H1 (cell line): ENCODE measurements around the gene USH2A. TPM values are rescaled to one million over a fixed set of nuclear protein-coding genes. Genes with fewer than 3 reads are reported as not detected.

Experiments used
- CTCF ChIA-PET: fragments of 300-600 bp; sonication (Branson Sonifier 250); formaldehyde crosslinking; loops from one replicate; lab custom pipeline; 2021; ENCODE audit not compliant: partially characterized antibody; lab: Charles Lee
- POLR2A ChIA-PET: fragments of 300-600 bp; sonication (Branson Sonifier 250); formaldehyde crosslinking; loops from one replicate; lab custom pipeline; 2021; ENCODE audit warnings: inconsistent platforms; ENCODE audit not compliant: partially characterized antibody; lab: Charles Lee
- DNase-seq, 2 experiments: peaks; one replicate each; pipeline versions ENCODE4 v3.0.0 to v3.0.0-alpha.2; 2010 to 2022; ENCODE audit warnings: low spot score in 2 of 2, low read depth in 1 of 2, mixed read lengths in 1 of 2
- FAIRE-seq: peaks from 2 replicates; lab custom pipeline; 2011; peaks lifted over from hg19 to GRCh38; lab: Jason Lieb, UNC
- H2AFZ ChIP-seq: 2 replicates; pipeline ENCODE4 v1.8.1; 2012; ENCODE audit warnings: low read length, inconsistent platforms
- H2AK5ac ChIP-seq: 2 replicates; pipeline ENCODE4 v1.6.1; 2013; ENCODE audit warnings: low read depth, low read length
- H2BK120ac ChIP-seq: replicated peaks from 2 replicates; pipeline ENCODE3; 2013; ENCODE audit warnings: low read depth, low read length, inconsistent platforms
- H2BK12ac ChIP-seq: 2 replicates; pipeline ENCODE4 v1.6.1; 2013; ENCODE audit warnings: low read depth, low read length
- H2BK15ac ChIP-seq: 2 replicates; pipeline ENCODE4 v1.6.1; 2013; ENCODE audit warnings: low read length
- H2BK20ac ChIP-seq: 2 replicates; pipeline ENCODE4 v1.6.1; 2013; ENCODE audit warnings: low read length
- H2BK5ac ChIP-seq: 2 replicates; pipeline ENCODE4 v1.6.1; 2013; ENCODE audit warnings: low read depth, low read length
- H3K14ac ChIP-seq: 2 replicates; pipeline ENCODE4 v1.6.1; 2013; ENCODE audit warnings: inconsistent platforms; ENCODE audit not compliant: insufficient read length
- H3K18ac ChIP-seq: 2 replicates; pipeline ENCODE4 v1.6.1; 2013; ENCODE audit warnings: low read length; ENCODE audit errors: extremely low read depth
- H3K23ac ChIP-seq: 2 replicates; pipeline ENCODE4 v1.6.1; 2013; ENCODE audit warnings: inconsistent platforms; ENCODE audit not compliant: insufficient read length
- H3K23me2 ChIP-seq: 2 replicates; pipeline ENCODE4 v1.6.1; 2013; ENCODE audit warnings: low read depth, low read length
- H3K27ac ChIP-seq: 2 replicates; pipeline ENCODE4 v1.6.1; 2011; ENCODE audit warnings: low read depth, low read length, inconsistent platforms
- H3K27me3 ChIP-seq, 4 experiments: replicated peaks in 1 of 4; 1 replicate in 1 of 4; 2 replicates in 3 of 4; pipeline versions ENCODE4 v1.6.1 to v1.8.1; 2011 to 2013; ENCODE audit warnings: low read length in 3 of 4, mild to moderate bottlenecking in 3 of 4, inconsistent platforms in 2 of 4, mixed read lengths in 2 of 4, moderate library complexity in 1 of 4; ENCODE audit not compliant: control insufficient read depth in 3 of 4, insufficient read depth in 3 of 4; ENCODE audit errors: extremely low read depth in 1 of 4
- H3K36me3 ChIP-seq, 4 experiments: 2 replicates each; pipeline versions ENCODE4 v1.6.1 to v1.8.1; 2011 to 2013; ENCODE audit warnings: mild to moderate bottlenecking in 4 of 4, low read length in 3 of 4, moderate library complexity in 2 of 4, control low read depth in 1 of 4, inconsistent platforms in 1 of 4; ENCODE audit not compliant: insufficient read depth in 4 of 4, control insufficient read depth in 2 of 4
- H3K4ac ChIP-seq: replicated peaks from 2 replicates; pipeline ENCODE3; 2013; ENCODE audit warnings: low read length, low read depth, mixed read lengths, inconsistent platforms; ENCODE audit not compliant: insufficient read length
- H3K4me1 ChIP-seq, 4 experiments: replicated peaks in 1 of 4; 1 replicate in 1 of 4; 2 replicates in 3 of 4; pipeline versions ENCODE4 v1.6.1 to v1.8.1; 2011 to 2013; ENCODE audit warnings: low read length in 3 of 4, inconsistent platforms in 2 of 4, mixed read lengths in 1 of 4; ENCODE audit not compliant: insufficient read depth in 4 of 4, control insufficient read depth in 3 of 4
- H3K4me2 ChIP-seq, 2 experiments: 2 replicates each; pipeline versions ENCODE4 v1.6.1 to v1.8.1; 2011 to 2013; ENCODE audit warnings: low read depth in 2 of 2, low read length in 2 of 2, control low read depth in 1 of 2, inconsistent platforms in 1 of 2, mild to moderate bottlenecking in 1 of 2; ENCODE audit not compliant: insufficient read depth in 1 of 2
- H3K4me3 ChIP-seq, 4 experiments: fragments of 200-600, 300-600 bp in 1 of 4; sonication (generic), shearing (Covaris generic), sonication (Bioruptor Twin) in 1 of 4; 2 replicates each; pipeline versions ENCODE4 v1.5.1 to v1.8.1; 2011 to 2016; ENCODE audit warnings: low read length in 4 of 4, low read depth in 3 of 4, control low read depth in 2 of 4, inconsistent platforms in 2 of 4, mild to moderate bottlenecking in 2 of 4, mixed read lengths in 1 of 4, moderate library complexity in 1 of 4; ENCODE audit not compliant: insufficient read depth in 2 of 4; ENCODE audit errors: extremely low read depth in 1 of 4
- H3K56ac ChIP-seq: replicated peaks from 2 replicates; pipeline ENCODE3; 2013; ENCODE audit warnings: low read depth, mild to moderate bottlenecking, mixed read lengths, low read length, inconsistent platforms; ENCODE audit not compliant: insufficient read length
- H3K79me1 ChIP-seq: 2 replicates; pipeline ENCODE4 v1.6.1; 2013; ENCODE audit warnings: low read depth, low read length, control low read depth
- H3K79me2 ChIP-seq, 2 experiments: 2 replicates each; pipeline versions ENCODE4 v1.6.1 to v1.8.1; 2012 to 2013; ENCODE audit warnings: low read length in 2 of 2, mild to moderate bottlenecking in 2 of 2, inconsistent platforms in 1 of 2; ENCODE audit not compliant: insufficient read depth in 2 of 2, control insufficient read depth in 1 of 2
- H3K9ac ChIP-seq, 4 experiments: replicated peaks in 1 of 4; 1 replicate in 1 of 4; 2 replicates in 3 of 4; pipeline versions ENCODE4 v1.6.1 to v1.8.1; 2011 to 2013; ENCODE audit warnings: low read depth in 3 of 4, low read length in 3 of 4, control low read depth in 2 of 4, mild to moderate bottlenecking in 2 of 4, moderate library complexity in 2 of 4, inconsistent platforms in 1 of 4; ENCODE audit errors: extremely low read depth in 1 of 4
- H3K9me3 ChIP-seq, 2 experiments: 2 replicates each; pipeline versions ENCODE4 v1.6.1 to v1.8.1; 2012 to 2013; ENCODE audit warnings: mild to moderate bottlenecking in 2 of 2, moderate library complexity in 2 of 2, control low read depth in 1 of 2, inconsistent platforms in 1 of 2, low read depth in 1 of 2, low read length in 1 of 2, mixed read lengths in 1 of 2; ENCODE audit not compliant: insufficient read depth in 2 of 2
- H4K20me1 ChIP-seq, 2 experiments: replicated peaks in 1 of 2; 2 replicates each; pipeline versions ENCODE3 to v1.8.1; 2011 to 2013; ENCODE audit warnings: inconsistent platforms in 2 of 2, low read length in 2 of 2, mild to moderate bottlenecking in 1 of 2; ENCODE audit not compliant: insufficient read depth in 2 of 2, control insufficient read depth in 1 of 2
- H4K5ac ChIP-seq: 2 replicates; pipeline ENCODE4 v1.6.1; 2013; ENCODE audit warnings: low read length, low read depth, mixed read lengths, inconsistent platforms; ENCODE audit not compliant: insufficient read length
- H4K8ac ChIP-seq: 2 replicates; pipeline ENCODE4 v1.8.0; 2013; ENCODE audit warnings: mild to moderate bottlenecking, moderate library complexity, low read length, inconsistent platforms; ENCODE audit not compliant: insufficient read depth; ENCODE audit errors: extremely low read depth
- H4K91ac ChIP-seq: replicated peaks from 2 replicates; pipeline ENCODE3; 2013; ENCODE audit warnings: low read length, mixed read lengths, inconsistent platforms; ENCODE audit not compliant: insufficient read length
- BACH1 ChIP-seq: IDR thresholded peaks from 2 replicates; pipeline ENCODE4 v1.6.1; 2012; ENCODE audit warnings: low read length, improper control_type of control experiment
- BRCA1 ChIP-seq: IDR thresholded peaks from 2 replicates; pipeline ENCODE4 v1.6.1; 2012; ENCODE audit warnings: low read depth, low read length, improper control_type of control experiment
- EP300 ChIP-seq, 2 experiments: IDR thresholded peaks; 1 replicate in 1 of 2; 2 replicates in 1 of 2; pipeline ENCODE4 v1.6.1; 2011 to 2012; ENCODE audit warnings: low read depth in 2 of 2, low read length in 2 of 2, mild to moderate bottlenecking in 2 of 2, borderline replicate concordance in 1 of 2, inconsistent platforms in 1 of 2, moderate library complexity in 1 of 2
- GTF2F1 ChIP-seq: IDR thresholded peaks from 2 replicates; pipeline ENCODE4 v1.6.1; 2012; ENCODE audit warnings: low read depth, low read length, improper control_type of control experiment, borderline replicate concordance
- HDAC2 ChIP-seq, 2 experiments: fragments of 300-600 bp in 1 of 2; sonication (generic) in 1 of 2; IDR thresholded peaks; 2 replicates each; pipeline ENCODE4 v1.6.1; 2011 to 2012; ENCODE audit warnings: low read depth in 2 of 2, low read length in 2 of 2, mild to moderate bottlenecking in 2 of 2, moderate library complexity in 2 of 2, borderline replicate concordance in 1 of 2, inconsistent platforms in 1 of 2
- HDAC6 ChIP-seq: IDR thresholded peaks from one replicate; pipeline ENCODE4 v1.7.1; 2012; ENCODE audit warnings: low read depth, mild to moderate bottlenecking, inconsistent platforms, low read length, moderate library complexity
- KDM4A ChIP-seq: IDR thresholded peaks from one replicate; pipeline ENCODE4 v1.7.1; 2012; ENCODE audit warnings: low read depth, mild to moderate bottlenecking, moderate library complexity, low read length, inconsistent platforms; ENCODE audit not compliant: severe bottlenecking
- KDM5A ChIP-seq: fragments of 200-600 bp; IDR thresholded peaks from 2 replicates; pipeline ENCODE4 v1.7.1; 2012; ENCODE audit warnings: mild to moderate bottlenecking, low read length, inconsistent platforms, mixed read lengths
- MAFK ChIP-seq: IDR thresholded peaks from 2 replicates; pipeline ENCODE4 v1.6.1; 2012; ENCODE audit warnings: low read depth, mild to moderate bottlenecking, improper control_type of control experiment, low read length
- RXRA ChIP-seq: IDR thresholded peaks from 2 replicates; pipeline ENCODE4 v1.6.1; 2011; ENCODE audit warnings: low read depth, mild to moderate bottlenecking, low read length, moderate library complexity; ENCODE audit not compliant: insufficient read depth
- SIN3A ChIP-seq, 2 experiments: IDR thresholded peaks in 1 of 2; conservative IDR thresholded peaks in 1 of 2; 2 replicates each; pipeline ENCODE4 v1.6.1; 2011 to 2012; ENCODE audit warnings: low read length in 2 of 2, improper control_type of control experiment in 1 of 2, low read depth in 1 of 2, mild to moderate bottlenecking in 1 of 2
- SP4 ChIP-seq: IDR thresholded peaks from 2 replicates; pipeline ENCODE4 v1.6.1; 2012; ENCODE audit warnings: low read length, inconsistent platforms
- SRF ChIP-seq: IDR thresholded peaks from 2 replicates; pipeline ENCODE4 v1.6.1; 2011; ENCODE audit warnings: mild to moderate bottlenecking, low read depth, low read length, moderate library complexity
- TAF1 ChIP-seq: IDR thresholded peaks from 2 replicates; pipeline ENCODE4 v1.6.1; 2011; ENCODE audit warnings: mild to moderate bottlenecking, low read depth, low read length
- TCF12 ChIP-seq: IDR thresholded peaks from 2 replicates; pipeline ENCODE4 v1.6.1; 2011; ENCODE audit warnings: low read depth, mild to moderate bottlenecking, low read length
- WGBS, 2 experiments: shearing (Covaris generic) in 1 of 2; methylation state at CpG; one replicate each; pipeline versions ENCODE4 v1.1.6 to v1.1.7; 2013 to 2015; ENCODE audit warnings: low lambda C conversion rate in 2 of 2, mixed read lengths in 2 of 2, inconsistent platforms in 1 of 2, low coverage in 1 of 2, missing lambda C conversion rate in 1 of 2; ENCODE audit not compliant: insufficient replicate concordance in 2 of 2, insufficient coverage in 1 of 2, insufficient read length in 1 of 2; ENCODE audit errors: extremely low coverage in 1 of 2, missing lambda C conversion rate in 1 of 2; 5-methylcytosine and 5-hydroxymethylcytosine counted together
- polyA plus RNA-seq, 7 experiments: library from polyadenylated mRNA; depleted of rRNA in 3 of 7; stranded (reverse) in 5 of 7; unstranded in 2 of 7; fragments of >200 nt in 5 of 7; fragments of 200-250 nt in 2 of 7; gene quantifications; 1 replicate in 5 of 7; 2 replicates in 1 of 7; 4 replicates in 1 of 7; pipeline versions ENCODE4 v1.2.1 to v1.2.3, GENCODE V29; 2011 to 2013; ENCODE audit warnings: missing spikeins in 2 of 7, mixed read lengths in 2 of 7
- total RNA-seq: library from RNA; stranded (reverse); fragmentation: NEBNext Ultra II Directional; extraction: Animal tissue kit (Norgen Biotek cat#: 25700); gene quantifications from 2 replicates; pipeline ENCODE4 v1.2.1, GENCODE V29; 2021

USH2A gene
- total and polyA plus RNA-seq, 2 of the 8 experiments (the other 6 are each of a cell fraction or from before 2014, with no cell fraction given), result 0.02 to 0.17 TPM

DNA sequence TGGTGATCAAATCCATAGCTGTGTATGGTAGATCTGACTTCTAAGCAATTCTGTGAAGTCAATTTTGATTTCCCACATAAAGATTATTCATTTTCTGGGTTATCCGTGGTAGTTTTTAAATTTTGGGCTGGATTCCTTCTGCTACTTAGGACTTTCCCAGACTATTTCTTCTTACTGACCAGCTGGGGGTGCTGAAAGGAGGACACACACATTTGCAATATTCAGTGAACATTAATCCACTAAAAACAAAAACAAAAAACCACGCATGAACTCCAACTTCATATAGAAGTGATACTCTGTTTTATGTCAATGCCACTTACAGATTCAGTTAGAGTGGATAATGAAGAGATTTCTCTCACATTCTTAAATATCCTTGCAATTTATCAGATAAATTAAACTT is 750.8 kb downstream of the USH2A start:
- Histone ChIP-seq H2BK120ac (no peak overlapping the region), H3K23me2 (no peaks in the 10 kb centered on the region), H2BK15ac (no peak overlapping the region), H2BK20ac (no peak overlapping the region), H3K14ac (no peak overlapping the region), H3K56ac (no peak overlapping the region), H3K9ac (no peak overlapping the region), H3K4me1 (peaks cover 0 to 3% (median 1%) of the 10 kb centered on the region in 4 experiments; a peak in 2 of 7 replicates), H4K20me1 (no peaks in the 10 kb centered on the region), H3K23ac (no peak overlapping the region), H2BK12ac (no peak overlapping the region), H2AFZ (no peak overlapping the region), H3K27me3 (no peaks in the 10 kb centered on the region), H2AK5ac (no peak overlapping the region), H3K9me3 (no peaks in the 10 kb centered on the region), H3K27ac (no peak overlapping the region), H4K5ac (no peak overlapping the region), H3K4me2 (no peak overlapping the region), H2BK5ac (no peak overlapping the region), H3K79me2 (no peaks in the 10 kb centered on the region), H3K4me3 (no peak overlapping the region), H3K18ac (no peak overlapping the region), H3K4ac (no peak overlapping the region), H3K36me3 (no peaks in the 10 kb centered on the region), H4K8ac (no peak overlapping the region), H4K91ac (no peak overlapping the region), H3K79me1 (no peaks in the 10 kb centered on the region)
- ChIA-PET POLR2A (no interaction called here), CTCF (interaction anchor here (1.0 to 1.9 kb wide), 3 partner anchors 10 to 41 kb away, joined by 3 to 7 read pairs (median 5); no protein-coding TSS in a partner anchor)
- no peak for DNase-seq
- WGBS, 2 experiments, result 90% methylated on average over 2 of the region's 2 CpGs; no CpG with 5 or more reads in 1 of the 2 experiments
- no peak for FAIRE-seq
- TF ChIP-seq HDAC6, result no peak
- TF ChIP-seq SRF, result no peak
- no peak for TF ChIP-seq TAF1
- TF ChIP-seq MAFK, result no peak
- no peak for TF ChIP-seq TCF12
- TF ChIP-seq RXRA, result no peak
- TF ChIP-seq SP4, result no peak
- TF ChIP-seq GTF2F1, result no peak
- no peak for TF ChIP-seq BACH1
- no peak for TF ChIP-seq BRCA1
- no peak for TF ChIP-seq EP300 (IDR thresholded peaks at IDR 0.05; ENCODE audit: borderline replicate concordance in 1 of 2, low read depth in 2 of 2, low read length in 2 of 2)
- TF ChIP-seq HDAC2 (IDR thresholded peaks at IDR 0.05; ENCODE audit: borderline replicate concordance in 1 of 2, low read depth in 2 of 2, low read length in 2 of 2), result no peak
- no peak for TF ChIP-seq SIN3A (conservative IDR thresholded peaks at IDR 0.05 in 1 of 2, IDR thresholded peaks at IDR 0.05 in 1 of 2; ENCODE audit: low read depth in 1 of 2, low read length in 2 of 2)
- no peak for TF ChIP-seq KDM5A
- no peak for TF ChIP-seq KDM4A
